HEK293 (cell line): Measurements from ENCODE around the gene ZNF296.

ENCODE experiments used
- CTCF ChIA-PET: fragments of 350-600 bp; formaldehyde crosslinking; extraction: SDS; loops from one replicate; lab custom pipeline; 2021; ENCODE audit warnings: antibody characterized with exemption; lab: Yijun Ruan, JAX
- POLR2A ChIA-PET: fragments of 300-600 bp; formaldehyde crosslinking; extraction: SDS; loops from one replicate; lab custom pipeline; 2020; ENCODE audit warnings: antibody characterized with exemption, inconsistent platforms; lab: Yijun Ruan, JAX
- H3K27ac ChIP-seq: fragments of 200-500 bp; sonication (Bioruptor generic); 2 replicates; pipeline ENCODE4 v1.5.1; 2014; ENCODE audit warnings: low read depth, low read length, control low read depth, inconsistent platforms; ENCODE audit errors: extremely low read depth
- H3K36me3 ChIP-seq, 2 experiments: fragments of 200-500 bp in 1 of 2; sonication (Bioruptor generic) in 1 of 2; 1 replicate in 1 of 2; 2 replicates in 1 of 2; pipeline ENCODE4 v1.5.1; 2014 to 2017; ENCODE audit warnings: inconsistent platforms in 2 of 2, low read length in 2 of 2; ENCODE audit not compliant: control insufficient read depth in 2 of 2, insufficient read depth in 1 of 2
- H3K4me1 ChIP-seq: fragments of 200-500 bp; sonication (Bioruptor generic); 2 replicates; pipeline ENCODE4 v1.5.1; 2014; ENCODE audit warnings: mild to moderate bottlenecking, low read length, inconsistent platforms; ENCODE audit not compliant: control insufficient read depth, insufficient read depth
- H3K4me3 ChIP-seq: 2 replicates; pipeline ENCODE4 v1.5.1; 2011; ENCODE audit warnings: low read depth, mild to moderate bottlenecking, control low read depth, low read length, moderate library complexity
- H3K9me3 ChIP-seq: fragments of 200-500 bp; sonication (Bioruptor generic); 2 replicates; pipeline ENCODE4 v1.5.1; 2014; ENCODE audit warnings: low read depth, low read length, inconsistent platforms; ENCODE audit not compliant: control insufficient read depth, insufficient read depth
- KLF1 ChIP-seq: fragments of 450-650 bp; formaldehyde crosslinking; IDR thresholded peaks from 2 replicates; pipeline ENCODE4 v1.5.1; 2016; ENCODE audit warnings: missing biosample characterization, missing genetic modification characterization
- KLF8 ChIP-seq: fragments of 450-650 bp; formaldehyde crosslinking; IDR thresholded peaks from 2 replicates; pipeline ENCODE4 v1.5.1; 2016; ENCODE audit warnings: missing biosample characterization, missing genetic modification characterization
- KLF9 ChIP-seq: fragments of 450-650 bp; formaldehyde crosslinking; IDR thresholded peaks from 2 replicates; pipeline ENCODE4 v1.5.1; 2016; ENCODE audit warnings: missing biosample characterization, missing genetic modification characterization, low read depth
- ZBTB8A ChIP-seq: fragments of 450-650 bp; formaldehyde crosslinking; IDR thresholded peaks from 2 replicates; pipeline ENCODE4 v1.5.1; 2016; ENCODE audit warnings: missing biosample characterization, missing genetic modification characterization
- ZFP69B ChIP-seq: fragments of 450-650 bp; formaldehyde crosslinking; IDR thresholded peaks from 2 replicates; pipeline ENCODE4 v1.5.1; 2016; ENCODE audit warnings: missing biosample characterization, missing genetic modification characterization
- ZNF114 ChIP-seq: fragments of 450-650 bp; formaldehyde crosslinking; IDR thresholded peaks from 2 replicates; pipeline ENCODE4 v1.5.0; 2017; ENCODE audit warnings: missing biosample characterization, missing genetic modification characterization
- ZNF239 ChIP-seq: fragments of 450-650 bp; formaldehyde crosslinking; IDR thresholded peaks from 2 replicates; pipeline ENCODE4 v1.5.1; 2016; ENCODE audit warnings: missing biosample characterization, missing genetic modification characterization
- ZNF302 ChIP-seq: fragments of 450-650 bp; formaldehyde crosslinking; IDR thresholded peaks from 2 replicates; pipeline ENCODE4 v1.5.1; 2016; ENCODE audit warnings: missing biosample characterization, missing genetic modification characterization, low read depth
- ZNF366 ChIP-seq: fragments of 450-650 bp; formaldehyde crosslinking; conservative IDR thresholded peaks from 2 replicates; pipeline ENCODE4 v1.5.1; 2016; ENCODE audit warnings: missing biosample characterization, missing genetic modification characterization
- ZNF404 ChIP-seq: fragments of 450-650 bp; formaldehyde crosslinking; IDR thresholded peaks from 2 replicates; pipeline ENCODE4 v1.5.1; 2017; ENCODE audit warnings: missing biosample characterization, missing genetic modification characterization
- ZNF558 ChIP-seq: fragments of 450-650 bp; formaldehyde crosslinking; IDR thresholded peaks from 2 replicates; pipeline ENCODE4 v1.5.1; 2016; ENCODE audit warnings: missing biosample characterization, missing genetic modification characterization
- ZNF623 ChIP-seq: fragments of 450-650 bp; formaldehyde crosslinking; IDR thresholded peaks from 2 replicates; pipeline ENCODE4 v1.5.1; 2016; ENCODE audit warnings: missing biosample characterization, missing genetic modification characterization
- ZNF747 ChIP-seq: fragments of 450-650 bp; formaldehyde crosslinking; IDR thresholded peaks from 2 replicates; pipeline ENCODE4 v1.5.1; 2016; ENCODE audit warnings: missing biosample characterization, missing genetic modification characterization
- ZXDB ChIP-seq: fragments of 450-650 bp; formaldehyde crosslinking; IDR thresholded peaks from 2 replicates; pipeline ENCODE4 v1.5.1; 2016; ENCODE audit warnings: missing biosample characterization, missing genetic modification characterization
- TF ChIP-seq, protein P1 (sequence below): fragments of 450-650 bp; formaldehyde crosslinking; IDR thresholded peaks from 2 replicates; pipeline ENCODE4 v1.5.1; 2016; ENCODE audit warnings: missing biosample characterization, missing genetic modification characterization, low read depth
- TF ChIP-seq, protein P2 (sequence below): fragments of 450-650 bp; formaldehyde crosslinking; IDR thresholded peaks from 2 replicates; pipeline ENCODE4 v1.5.1; 2016; ENCODE audit warnings: missing biosample characterization, missing genetic modification characterization
- TF ChIP-seq, protein P3 (sequence below): fragments of 450-650 bp; formaldehyde crosslinking; IDR thresholded peaks from 2 replicates; pipeline ENCODE4 v1.5.1; 2016; ENCODE audit warnings: missing biosample characterization, missing genetic modification characterization
- TF ChIP-seq, protein P4 (sequence below): fragments of 450-650 bp; IDR thresholded peaks from 2 replicates; pipeline ENCODE4 v1.5.1; 2018; ENCODE audit warnings: missing biosample characterization, missing genetic modification characterization
- TF ChIP-seq, protein P5 (sequence below): fragments of 450-650 bp; formaldehyde crosslinking; IDR thresholded peaks from 2 replicates; pipeline ENCODE4 v1.5.1; 2016; ENCODE audit warnings: missing biosample characterization, missing genetic modification characterization, borderline replicate concordance

ZNF296 gene

GRCh38 chr19:45059258-45059965, 16.9 kb downstream of the ZNF296 start (continued):
- TF ChIP-seq KLF9 (tag by site-specific recombination) (peak; percentile 87), ZBTB8A (tag by site-specific recombination) (no peak), KLF8 (peak; percentile 19; the same call in 1 of the 2 replicates), ZXDB (tag by site-specific recombination) (0 out of 2 replicates have a peak, but pooled peaks have one; percentile 16), ZFP69B (tag by site-specific recombination) (peak; percentile 94), ZNF239 (tag by site-specific recombination) (no peak), ZNF558 (tag by site-specific recombination) (no peak), ZNF623 (tag by site-specific recombination) (no peak), ZNF302 (tag by site-specific recombination) (no peak)
- TF ChIP-seq, protein P1, sequence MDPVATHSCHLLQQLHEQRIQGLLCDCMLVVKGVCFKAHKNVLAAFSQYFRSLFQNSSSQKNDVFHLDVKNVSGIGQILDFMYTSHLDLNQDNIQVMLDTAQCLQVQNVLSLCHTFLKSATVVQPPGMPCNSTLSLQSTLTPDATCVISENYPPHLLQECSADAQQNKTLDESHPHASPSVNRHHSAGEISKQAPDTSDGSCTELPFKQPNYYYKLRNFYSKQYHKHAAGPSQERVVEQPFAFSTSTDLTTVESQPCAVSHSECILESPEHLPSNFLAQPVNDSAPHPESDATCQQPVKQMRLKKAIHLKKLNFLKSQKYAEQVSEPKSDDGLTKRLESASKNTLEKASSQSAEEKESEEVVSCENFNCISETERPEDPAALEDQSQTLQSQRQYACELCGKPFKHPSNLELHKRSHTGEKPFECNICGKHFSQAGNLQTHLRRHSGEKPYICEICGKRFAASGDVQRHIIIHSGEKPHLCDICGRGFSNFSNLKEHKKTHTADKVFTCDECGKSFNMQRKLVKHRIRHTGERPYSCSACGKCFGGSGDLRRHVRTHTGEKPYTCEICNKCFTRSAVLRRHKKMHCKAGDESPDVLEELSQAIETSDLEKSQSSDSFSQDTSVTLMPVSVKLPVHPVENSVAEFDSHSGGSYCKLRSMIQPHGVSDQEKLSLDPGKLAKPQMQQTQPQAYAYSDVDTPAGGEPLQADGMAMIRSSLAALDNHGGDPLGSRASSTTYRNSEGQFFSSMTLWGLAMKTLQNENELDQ (tag by site-specific recombination): no peak
- TF ChIP-seq, protein P2, sequence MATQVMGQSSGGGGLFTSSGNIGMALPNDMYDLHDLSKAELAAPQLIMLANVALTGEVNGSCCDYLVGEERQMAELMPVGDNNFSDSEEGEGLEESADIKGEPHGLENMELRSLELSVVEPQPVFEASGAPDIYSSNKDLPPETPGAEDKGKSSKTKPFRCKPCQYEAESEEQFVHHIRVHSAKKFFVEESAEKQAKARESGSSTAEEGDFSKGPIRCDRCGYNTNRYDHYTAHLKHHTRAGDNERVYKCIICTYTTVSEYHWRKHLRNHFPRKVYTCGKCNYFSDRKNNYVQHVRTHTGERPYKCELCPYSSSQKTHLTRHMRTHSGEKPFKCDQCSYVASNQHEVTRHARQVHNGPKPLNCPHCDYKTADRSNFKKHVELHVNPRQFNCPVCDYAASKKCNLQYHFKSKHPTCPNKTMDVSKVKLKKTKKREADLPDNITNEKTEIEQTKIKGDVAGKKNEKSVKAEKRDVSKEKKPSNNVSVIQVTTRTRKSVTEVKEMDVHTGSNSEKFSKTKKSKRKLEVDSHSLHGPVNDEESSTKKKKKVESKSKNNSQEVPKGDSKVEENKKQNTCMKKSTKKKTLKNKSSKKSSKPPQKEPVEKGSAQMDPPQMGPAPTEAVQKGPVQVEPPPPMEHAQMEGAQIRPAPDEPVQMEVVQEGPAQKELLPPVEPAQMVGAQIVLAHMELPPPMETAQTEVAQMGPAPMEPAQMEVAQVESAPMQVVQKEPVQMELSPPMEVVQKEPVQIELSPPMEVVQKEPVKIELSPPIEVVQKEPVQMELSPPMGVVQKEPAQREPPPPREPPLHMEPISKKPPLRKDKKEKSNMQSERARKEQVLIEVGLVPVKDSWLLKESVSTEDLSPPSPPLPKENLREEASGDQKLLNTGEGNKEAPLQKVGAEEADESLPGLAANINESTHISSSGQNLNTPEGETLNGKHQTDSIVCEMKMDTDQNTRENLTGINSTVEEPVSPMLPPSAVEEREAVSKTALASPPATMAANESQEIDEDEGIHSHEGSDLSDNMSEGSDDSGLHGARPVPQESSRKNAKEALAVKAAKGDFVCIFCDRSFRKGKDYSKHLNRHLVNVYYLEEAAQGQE (tag by site-specific recombination): no peak
- TF ChIP-seq, protein P3, sequence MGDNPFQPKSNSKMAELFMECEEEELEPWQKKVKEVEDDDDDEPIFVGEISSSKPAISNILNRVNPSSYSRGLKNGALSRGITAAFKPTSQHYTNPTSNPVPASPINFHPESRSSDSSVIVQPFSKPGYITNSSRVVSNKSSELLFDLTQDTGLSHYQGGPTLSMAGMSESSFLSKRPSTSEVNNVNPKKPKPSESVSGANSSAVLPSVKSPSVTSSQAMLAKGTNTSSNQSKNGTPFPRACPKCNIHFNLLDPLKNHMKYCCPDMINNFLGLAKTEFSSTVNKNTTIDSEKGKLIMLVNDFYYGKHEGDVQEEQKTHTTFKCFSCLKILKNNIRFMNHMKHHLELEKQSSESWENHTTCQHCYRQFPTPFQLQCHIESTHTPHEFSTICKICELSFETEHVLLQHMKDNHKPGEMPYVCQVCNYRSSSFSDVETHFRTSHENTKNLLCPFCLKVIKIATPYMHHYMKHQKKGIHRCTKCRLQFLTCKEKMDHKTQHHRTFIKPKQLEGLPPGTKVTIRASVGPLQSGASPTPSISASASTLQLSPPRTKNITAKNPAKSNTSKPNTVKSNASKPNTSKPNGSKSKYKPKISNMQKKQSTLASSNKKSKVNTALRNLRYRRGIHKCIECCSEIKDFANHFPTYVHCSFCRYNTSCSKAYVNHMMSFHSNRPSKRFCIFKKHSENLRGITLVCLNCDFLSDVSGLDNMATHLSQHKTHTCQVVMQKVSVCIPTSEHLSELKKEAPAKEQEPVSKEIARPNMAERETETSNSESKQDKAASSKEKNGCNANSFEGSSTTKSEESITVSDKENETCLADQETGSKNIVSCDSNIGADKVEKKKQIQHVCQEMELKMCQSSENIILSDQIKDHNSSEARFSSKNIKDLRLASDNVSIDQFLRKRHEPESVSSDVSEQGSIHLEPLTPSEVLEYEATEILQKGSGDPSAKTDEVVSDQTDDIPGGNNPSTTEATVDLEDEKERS (tag by site-specific recombination): no peak
- TF ChIP-seq, protein P4, sequence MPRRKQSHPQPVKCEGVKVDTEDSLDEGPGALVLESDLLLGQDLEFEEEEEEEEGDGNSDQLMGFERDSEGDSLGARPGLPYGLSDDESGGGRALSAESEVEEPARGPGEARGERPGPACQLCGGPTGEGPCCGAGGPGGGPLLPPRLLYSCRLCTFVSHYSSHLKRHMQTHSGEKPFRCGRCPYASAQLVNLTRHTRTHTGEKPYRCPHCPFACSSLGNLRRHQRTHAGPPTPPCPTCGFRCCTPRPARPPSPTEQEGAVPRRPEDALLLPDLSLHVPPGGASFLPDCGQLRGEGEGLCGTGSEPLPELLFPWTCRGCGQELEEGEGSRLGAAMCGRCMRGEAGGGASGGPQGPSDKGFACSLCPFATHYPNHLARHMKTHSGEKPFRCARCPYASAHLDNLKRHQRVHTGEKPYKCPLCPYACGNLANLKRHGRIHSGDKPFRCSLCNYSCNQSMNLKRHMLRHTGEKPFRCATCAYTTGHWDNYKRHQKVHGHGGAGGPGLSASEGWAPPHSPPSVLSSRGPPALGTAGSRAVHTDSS (tag by site-specific recombination): no peak

- Histone ChIP-seq H3K27ac (no peak overlapping the region), H3K9me3 (no peaks in the 10 kb centered on the region), H3K4me3 (no peak overlapping the region), H3K4me1 (no peaks in the 10 kb centered on the region), H3K36me3 (peaks cover 78 to 96% of the 10 kb centered on the region in 2 experiments)
- ChIA-PET CTCF (interaction anchor here (0.6 to 3.9 kb wide), 18 partner anchors 10 to 191 kb away, joined by 3 to 65 read pairs (median 4); partner anchors contain the start of genes APOE, CLASRP and PPP1R37), POLR2A (interaction anchor here (0.6 to 2.2 kb wide), 3 partner anchors 20 to 62 kb away, joined by 6 to 14 read pairs (median 6); partner anchors contain the start of gene CLASRP)
- TF ChIP-seq ZNF114 (no peak), KLF1 (tag by site-specific recombination) (peak; percentile 49), ZNF747 (0 out of 2 replicates have a peak, but pooled peaks have one; percentile 57), ZNF366 (tag by site-specific recombination) (peak; percentile 99), ZNF404 (tag by site-specific recombination) (no peak)
- TF ChIP-seq, protein P5, sequence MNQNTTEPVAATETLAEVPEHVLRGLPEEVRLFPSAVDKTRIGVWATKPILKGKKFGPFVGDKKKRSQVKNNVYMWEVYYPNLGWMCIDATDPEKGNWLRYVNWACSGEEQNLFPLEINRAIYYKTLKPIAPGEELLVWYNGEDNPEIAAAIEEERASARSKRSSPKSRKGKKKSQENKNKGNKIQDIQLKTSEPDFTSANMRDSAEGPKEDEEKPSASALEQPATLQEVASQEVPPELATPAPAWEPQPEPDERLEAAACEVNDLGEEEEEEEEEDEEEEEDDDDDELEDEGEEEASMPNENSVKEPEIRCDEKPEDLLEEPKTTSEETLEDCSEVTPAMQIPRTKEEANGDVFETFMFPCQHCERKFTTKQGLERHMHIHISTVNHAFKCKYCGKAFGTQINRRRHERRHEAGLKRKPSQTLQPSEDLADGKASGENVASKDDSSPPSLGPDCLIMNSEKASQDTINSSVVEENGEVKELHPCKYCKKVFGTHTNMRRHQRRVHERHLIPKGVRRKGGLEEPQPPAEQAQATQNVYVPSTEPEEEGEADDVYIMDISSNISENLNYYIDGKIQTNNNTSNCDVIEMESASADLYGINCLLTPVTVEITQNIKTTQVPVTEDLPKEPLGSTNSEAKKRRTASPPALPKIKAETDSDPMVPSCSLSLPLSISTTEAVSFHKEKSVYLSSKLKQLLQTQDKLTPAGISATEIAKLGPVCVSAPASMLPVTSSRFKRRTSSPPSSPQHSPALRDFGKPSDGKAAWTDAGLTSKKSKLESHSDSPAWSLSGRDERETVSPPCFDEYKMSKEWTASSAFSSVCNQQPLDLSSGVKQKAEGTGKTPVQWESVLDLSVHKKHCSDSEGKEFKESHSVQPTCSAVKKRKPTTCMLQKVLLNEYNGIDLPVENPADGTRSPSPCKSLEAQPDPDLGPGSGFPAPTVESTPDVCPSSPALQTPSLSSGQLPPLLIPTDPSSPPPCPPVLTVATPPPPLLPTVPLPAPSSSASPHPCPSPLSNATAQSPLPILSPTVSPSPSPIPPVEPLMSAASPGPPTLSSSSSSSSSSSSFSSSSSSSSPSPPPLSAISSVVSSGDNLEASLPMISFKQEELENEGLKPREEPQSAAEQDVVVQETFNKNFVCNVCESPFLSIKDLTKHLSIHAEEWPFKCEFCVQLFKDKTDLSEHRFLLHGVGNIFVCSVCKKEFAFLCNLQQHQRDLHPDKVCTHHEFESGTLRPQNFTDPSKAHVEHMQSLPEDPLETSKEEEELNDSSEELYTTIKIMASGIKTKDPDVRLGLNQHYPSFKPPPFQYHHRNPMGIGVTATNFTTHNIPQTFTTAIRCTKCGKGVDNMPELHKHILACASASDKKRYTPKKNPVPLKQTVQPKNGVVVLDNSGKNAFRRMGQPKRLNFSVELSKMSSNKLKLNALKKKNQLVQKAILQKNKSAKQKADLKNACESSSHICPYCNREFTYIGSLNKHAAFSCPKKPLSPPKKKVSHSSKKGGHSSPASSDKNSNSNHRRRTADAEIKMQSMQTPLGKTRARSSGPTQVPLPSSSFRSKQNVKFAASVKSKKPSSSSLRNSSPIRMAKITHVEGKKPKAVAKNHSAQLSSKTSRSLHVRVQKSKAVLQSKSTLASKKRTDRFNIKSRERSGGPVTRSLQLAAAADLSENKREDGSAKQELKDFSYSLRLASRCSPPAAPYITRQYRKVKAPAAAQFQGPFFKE (tag by site-specific recombination): no peak
These were observed 17.6 kb downstream of the ZNF296 start for GRCh38 chr19:45058622-45059159.
